NCI-H748 (cell line): Measurements from ENCODE around the gene RPS6KB2.

Source experiments
- DNase-seq: peaks from one replicate; lab custom pipeline; 2025; ENCODE audit not compliant: unreplicated experiment; lab: John Stamatoyannopoulos, UW

The RPS6KB2 gene

DNA sequence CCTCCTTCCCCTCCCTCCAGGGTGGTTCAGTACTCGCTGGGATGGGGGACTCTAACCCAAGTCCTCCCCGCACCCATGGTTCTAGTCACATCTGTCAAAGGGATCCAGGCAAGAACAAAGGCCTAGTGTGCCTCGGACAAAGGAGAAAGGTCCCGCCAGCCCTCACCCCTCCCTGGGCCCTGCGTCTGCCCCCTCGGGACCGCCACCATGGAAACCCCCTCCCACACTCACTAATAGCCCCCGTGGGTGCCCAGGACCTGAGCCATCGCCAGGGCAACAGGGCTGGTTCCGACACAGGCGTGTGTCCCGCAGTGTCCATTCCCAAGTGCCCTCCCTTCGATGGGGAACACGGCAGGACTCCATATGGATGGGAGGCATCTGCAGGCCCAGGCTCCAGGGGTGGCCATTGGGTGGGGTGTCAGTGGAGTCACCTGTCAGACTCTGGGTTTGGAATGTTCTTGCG lies 17.9 kb upstream of the RPS6KB2 start:
- DNase-seq: no peak

DNA sequence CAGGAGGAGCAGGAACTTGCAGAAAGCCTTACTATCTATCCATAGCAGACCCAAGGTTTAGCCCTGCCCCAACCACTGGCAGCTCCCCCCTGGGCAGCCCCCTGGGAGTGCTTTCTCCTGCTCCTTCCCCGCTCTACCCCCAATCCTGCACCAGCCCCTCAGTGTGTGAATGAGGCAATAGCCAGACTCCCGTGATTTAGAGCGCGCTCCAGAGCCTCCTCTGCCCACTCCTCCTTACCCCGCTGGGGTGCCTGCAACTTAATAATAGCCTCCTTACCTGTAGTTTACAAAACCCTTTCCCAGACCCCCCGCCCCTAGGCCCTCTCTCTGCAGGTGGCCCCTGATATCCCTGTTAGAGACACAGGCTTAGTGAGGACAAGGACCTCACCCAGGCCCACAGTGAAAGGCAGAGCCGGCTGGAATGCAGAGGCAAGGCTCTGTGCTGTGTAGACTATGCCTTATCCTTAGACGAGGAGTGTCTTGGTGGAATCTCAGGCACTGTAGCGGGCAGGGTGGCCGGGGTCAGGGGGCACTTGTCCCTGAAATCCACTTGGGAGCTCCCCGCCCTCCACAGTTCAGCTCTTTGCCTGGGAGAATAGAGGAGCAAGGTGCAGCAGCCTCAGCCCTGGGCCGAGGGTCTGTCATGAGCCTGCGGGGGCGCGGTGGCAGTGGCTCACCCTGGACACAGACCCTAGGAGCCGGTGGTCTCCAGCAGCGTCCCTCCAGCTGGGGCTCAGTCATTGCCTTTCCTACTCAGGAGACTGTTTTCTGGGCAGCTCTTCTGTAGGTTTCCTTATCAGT lies 17.1 kb upstream of the RPS6KB2 start:
- no peak for DNase-seq

DNA sequence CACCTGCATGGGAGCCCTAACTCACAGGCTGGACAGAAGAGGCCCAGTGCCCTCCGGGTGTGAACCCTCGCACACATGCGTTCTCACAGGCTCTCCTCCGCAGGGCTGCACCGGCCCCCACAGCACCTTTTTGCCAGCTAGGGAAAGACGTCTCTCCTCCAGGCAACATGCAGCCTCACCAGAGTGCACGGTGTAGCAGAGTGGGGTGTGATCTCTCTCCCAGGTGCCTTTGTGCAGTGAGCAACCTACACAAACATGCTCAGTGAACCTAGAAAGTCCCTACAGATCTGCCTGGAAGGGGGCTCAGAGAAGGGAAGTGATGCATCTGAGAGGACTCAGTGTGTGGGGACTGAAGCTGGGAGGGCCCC lies 16.5 kb upstream of the RPS6KB2 start:
- no peak for DNase-seq

DNA sequence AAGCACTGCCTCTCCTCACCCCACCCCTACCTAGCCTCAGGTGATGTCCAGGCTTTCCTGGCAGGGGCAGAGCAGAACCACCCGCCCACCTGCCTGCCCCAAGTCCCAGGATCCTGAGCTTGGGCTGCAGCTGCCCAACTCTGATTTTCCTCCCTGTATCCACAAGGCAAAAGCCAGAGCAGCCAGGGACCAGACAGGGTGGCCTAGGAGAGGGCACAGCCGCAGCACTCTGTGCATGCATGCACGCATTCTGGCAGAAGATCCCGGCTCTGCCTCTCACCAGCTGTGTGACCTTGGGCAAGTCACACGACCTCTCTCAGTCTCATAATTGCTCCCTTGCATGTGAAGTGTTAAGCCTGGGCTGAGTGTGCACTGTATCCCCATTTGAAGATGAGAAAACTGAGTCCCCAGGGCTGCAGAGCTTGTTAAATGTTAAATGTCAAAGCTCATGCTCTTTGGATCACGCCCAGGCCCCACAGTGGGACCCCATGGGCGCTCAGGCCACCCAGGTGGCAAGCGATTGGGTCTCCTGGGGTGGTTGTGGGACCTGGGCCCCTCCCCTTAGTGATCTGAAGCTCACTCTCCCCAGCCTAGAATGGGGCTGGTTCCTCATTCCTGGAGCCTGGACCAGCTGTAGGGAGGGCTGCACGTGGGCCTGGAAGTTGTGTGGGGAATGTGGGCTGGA lies 15.7 kb upstream of the RPS6KB2 start:
- DNase-seq: no peak

DNA sequence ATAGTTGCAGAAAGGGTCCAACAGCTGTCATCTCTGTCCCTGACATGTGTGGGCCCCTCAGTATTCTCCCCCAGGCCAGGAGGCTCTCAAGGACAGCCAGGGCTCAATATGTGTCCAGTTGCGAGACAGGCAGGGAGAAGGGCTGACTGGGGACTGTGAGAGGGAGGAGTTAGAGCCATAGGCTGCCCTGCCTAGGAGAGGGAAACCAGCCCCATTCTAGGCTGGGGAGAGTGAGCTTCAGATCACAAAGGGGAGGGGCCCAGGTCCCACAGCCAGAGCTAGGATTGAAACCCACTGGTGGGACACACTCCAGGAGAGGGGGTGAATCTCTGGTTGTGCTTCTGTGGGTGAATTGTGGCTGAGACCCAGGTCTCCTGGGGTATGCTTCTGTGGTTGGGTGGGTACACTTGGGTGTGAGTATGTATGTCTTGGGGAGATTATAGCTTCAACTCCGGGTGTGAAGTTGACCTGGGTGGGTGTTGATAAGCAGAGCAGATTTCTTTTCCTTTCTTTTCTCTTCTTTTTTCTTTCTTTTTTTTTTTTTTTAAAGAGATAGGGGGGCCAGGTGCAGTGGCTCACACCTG lies 14.9 kb upstream of the RPS6KB2 start:
- no peak for DNase-seq

DNA sequence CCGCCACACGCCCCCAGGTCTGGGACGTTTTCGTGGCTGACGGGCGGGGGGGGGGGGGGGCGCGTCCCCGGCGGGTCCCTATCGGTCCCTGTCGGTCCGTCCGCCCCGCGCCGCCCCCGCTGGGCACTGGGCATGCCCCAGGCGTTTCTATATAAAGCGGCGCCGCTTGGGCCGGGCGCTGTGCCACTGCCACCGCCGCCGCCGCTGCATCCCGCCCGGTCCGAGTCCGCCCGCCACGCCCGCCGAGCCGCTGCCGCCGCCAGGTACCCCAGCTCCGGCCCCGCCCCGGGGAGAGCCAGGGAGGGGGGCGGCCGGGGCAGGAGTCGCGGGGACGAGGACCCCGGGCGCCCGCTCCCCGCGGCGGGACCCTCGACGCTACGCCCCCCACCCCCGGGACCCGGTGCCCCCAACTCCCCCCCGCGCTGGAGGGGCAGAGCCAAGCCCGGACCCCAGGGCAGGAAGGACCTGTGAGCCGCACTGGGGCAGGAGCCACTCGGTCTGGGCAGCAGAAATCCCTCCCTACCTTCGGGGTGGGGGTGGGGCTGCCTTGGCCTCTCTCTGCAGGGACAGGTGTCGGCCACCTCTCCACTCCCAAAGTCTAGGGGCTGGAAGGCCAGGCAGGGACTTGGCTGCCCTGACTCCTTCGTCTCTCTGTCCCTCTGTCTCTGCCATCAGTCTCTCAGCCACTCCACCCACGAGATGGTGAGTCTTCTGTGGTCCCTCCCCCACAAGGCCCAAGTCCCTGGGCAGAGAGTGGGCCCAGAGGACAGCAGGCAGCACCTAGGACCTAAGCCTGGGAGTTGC lies 12.6 kb upstream of the RPS6KB2 start, which contains the start of gene CARNS1:
Gene CARNS1 (plus strand): TSS at position 178 of the 804 bp plus-strand sequence. CDS start 522 bp downstream, at position 700.
- peak; percentile 44 for DNase-seq

DNA sequence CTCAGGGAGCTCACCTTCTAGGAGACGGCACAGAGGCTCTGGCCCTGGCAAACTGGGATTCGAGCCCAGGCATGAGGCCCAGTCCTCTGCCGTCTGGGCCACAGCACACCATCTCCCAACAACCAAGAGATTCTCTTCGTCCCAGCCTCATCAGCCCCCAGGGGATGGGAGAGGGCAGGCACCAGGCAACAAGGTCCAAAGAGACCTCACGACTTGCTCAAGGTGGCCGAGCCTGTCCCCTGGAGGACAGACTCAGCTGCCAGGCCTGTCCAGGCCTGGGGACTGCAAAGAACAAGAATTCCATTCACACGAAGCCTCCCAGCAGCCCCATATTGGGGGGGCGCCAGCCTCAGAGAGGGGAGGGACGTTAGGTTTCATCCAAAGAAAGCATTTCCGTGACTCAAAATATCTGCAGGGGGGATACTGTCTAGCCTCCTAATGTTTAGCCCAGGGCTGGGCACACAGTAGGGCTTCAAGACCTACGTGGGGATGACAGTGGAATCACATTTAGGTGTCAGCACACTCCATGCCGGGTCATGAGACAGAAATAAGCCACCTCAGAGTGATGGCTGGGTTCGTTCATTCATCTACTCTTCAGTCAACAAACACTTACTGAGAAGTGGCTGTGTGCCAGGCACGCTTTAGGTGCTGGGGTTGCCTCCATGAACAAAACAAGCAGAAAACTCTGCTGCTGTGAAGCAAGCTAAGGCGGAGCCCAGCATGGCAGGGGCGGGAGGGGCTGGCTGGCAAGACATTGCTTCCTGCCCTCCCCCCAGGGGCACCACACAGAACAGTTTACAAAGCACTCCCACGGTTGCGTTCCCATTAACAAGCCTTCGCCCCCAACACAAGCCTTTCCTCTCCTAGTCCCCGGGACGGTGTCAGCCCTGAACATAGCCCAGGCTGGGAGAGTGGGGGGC lies 11.6 kb upstream of the RPS6KB2 start:
- peak; percentile 83 for DNase-seq

DNA sequence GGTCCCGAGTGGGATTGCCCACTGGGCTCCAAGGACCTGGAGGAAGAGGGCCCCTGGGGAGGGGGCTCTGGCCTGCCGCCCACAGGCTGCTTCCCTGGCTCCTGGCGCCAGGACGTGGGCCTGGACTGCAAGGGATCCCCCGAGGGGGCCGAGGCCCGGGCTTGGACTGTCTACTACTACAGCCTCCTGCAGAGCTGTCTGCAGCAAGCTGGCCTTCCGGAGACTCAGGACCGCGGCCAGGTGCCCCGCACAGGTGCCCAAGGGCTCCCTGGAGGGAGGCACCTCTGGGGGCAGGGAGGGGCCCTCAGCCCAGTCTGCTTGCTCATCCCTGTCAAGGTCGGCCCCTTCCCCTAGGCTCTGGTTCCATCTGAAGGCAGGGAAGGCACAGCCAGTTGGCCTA lies 10.9 kb upstream of the RPS6KB2 start:
- DNase-seq: no peak

DNA sequence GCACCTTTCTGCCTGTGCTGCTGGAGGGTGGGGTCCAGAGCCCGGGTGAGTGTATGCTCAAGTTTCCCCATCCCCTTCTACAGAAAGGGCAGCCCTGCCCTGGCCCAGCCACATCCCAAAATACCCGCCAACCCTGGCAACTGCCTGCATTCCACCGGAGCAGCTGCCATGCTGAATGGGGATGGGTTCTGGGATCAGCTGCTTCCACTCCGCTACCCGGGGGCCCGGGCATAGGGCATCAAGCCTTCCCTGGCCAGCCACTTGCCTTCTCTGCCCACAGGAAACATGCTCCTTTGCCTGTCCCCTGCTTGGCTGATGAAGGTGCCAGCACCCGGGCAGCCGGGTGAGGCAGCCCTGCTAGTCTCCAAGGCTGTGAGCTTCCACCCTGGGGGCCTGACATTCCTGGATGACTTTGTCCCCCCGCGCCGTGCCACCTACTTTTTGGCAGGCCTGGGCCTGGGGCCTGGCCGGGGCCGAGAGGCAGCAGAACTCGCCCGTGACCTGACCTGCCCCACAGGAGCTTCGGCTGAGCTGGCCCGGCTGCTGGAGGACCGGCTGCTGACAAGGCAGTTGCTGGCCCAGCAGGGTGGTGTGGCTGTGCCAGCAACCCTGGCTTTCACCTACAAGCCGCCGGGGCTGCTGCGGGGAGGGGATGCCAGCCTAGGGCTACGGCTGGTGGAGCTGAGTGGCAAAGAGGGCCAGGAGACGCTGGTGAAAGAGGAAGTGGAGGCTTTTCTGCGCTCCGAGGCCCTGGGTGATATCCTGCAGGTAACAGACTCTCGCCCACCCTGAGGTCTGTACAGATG lies 9.6 kb upstream of the RPS6KB2 start:
- no peak for DNase-seq

DNA sequence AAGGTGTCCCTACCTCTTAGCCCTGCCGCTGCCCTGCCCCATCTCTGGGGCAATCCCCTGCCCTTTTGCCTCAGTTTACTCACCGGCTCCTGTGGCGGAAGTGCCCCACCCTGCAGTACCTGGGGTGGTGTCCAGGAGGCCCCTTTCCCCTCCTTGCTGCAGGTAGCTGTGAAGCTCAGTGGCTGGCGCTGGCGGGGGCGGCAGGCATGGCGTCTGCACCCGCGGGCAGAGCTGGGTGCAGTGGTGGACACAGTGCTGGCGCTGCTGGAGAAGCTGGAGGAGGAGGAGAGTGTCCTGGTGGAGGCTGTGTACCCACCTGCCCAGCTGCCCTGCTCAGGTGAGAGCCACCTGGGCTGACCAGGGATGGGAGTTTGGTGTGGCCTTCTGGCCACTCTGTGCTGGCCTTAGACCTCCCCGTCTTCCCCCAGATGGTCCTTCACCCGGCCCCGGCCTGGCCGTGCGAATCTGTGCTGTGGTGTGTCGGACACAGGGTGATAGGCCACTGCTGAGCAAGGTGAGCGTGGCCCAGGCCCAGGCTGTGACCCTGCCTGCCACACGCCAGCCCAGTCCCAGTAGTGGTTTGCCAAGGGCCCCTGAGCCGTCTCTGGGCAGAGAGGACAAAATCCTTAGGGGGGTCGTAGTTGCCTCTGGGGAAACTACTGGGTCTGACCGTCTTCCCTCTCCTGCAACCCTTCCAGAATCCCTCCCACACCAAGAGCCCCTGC lies 8.8 kb upstream of the RPS6KB2 start:
- DNase-seq: no peak

DNA sequence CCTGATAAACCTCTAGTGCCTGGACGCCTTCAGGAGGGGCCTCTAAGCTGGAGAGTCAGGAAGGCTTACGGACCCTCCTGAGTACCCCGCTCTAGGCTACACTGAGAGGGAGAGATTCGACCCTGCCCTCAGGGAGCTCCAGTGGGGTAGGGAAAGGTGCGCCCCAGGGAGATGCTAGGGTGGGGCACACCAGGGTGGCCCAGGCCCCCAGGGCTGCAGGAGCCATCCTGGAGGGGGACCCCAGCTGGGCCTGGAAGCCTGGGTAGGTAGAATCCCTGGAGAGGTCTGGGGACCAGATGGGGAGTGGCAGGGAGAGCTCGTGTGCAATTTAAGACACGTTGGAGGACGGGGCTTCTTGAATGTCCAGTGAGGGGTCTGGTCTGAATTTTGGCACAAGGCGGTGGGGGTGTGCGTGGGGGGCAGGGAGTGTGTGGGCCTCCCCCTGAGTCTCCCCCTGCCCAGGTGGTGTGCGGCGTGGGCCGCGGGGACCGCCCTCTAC lies 8.1 kb upstream of the RPS6KB2 start:
- DNase-seq: no peak

DNA sequence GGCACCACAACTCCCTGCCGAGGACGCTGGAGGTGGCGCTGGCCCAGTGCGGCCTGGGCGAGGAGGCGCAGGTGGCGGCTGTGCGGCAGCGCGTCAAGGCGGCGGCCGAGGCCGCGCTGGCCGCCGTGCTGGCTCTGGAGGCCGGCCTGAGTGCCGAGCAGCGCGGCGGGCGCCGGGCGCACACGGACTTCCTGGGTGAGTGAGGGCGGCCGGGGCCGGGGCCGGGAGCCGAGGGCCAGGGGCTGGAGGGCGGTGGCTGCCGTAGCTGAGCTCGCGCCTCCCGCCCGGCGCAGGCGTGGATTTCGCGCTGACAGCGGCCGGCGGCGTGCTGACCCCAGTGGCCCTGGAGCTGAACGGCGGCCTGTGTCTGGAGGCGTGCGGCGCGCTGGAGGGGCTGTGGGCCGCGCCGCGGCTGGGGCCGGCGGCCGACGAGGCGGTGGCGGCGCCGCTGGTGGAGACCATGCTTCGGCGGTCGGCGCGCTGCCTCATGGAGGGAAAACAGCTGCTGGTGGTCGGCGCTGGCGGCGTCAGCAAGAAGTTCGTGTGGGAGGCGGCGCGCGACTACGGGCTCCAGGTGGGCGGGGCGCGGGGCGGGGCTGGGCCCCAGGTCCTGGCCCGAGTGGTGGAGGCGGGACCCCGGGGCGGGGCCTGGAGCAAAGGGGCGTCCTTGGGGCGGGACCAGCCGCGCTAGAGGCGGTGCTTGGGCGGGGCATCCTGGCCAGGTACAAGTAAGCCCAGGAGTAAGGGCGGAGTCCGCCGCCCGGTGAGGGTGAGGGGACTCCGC lies 7.5 kb upstream of the RPS6KB2 start:
- peak; percentile 92 for DNase-seq

DNA sequence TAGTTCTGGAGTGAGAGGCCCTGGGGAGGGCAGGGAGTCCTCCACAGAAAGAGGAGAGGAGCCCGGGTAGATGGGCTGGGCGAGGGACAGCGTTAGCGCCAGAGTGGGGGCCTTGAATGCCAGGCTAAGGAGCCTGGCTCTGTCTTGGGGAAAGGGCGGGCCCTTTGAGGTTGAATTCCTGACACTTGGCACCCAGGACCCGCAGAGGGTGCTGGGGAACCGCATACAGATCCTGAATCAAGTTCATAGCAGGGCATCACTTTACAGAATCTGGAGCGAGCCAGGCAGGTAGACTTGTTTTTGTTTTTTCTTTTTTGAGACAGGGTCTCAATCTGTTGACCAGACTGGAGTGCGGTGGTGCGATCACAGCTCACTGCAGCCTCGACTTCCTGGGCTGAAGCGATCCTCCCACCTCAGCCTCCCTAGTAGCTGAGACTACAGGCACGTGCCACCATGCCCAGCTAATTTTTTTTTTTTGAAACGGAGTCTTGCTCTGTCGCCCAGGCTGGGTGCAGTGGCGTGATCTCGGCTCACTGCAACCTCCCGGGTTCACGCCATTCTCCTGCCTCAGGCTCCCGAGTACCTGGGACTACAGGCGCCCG lies 6.8 kb upstream of the RPS6KB2 start:
- DNase-seq: no peak

DNA sequence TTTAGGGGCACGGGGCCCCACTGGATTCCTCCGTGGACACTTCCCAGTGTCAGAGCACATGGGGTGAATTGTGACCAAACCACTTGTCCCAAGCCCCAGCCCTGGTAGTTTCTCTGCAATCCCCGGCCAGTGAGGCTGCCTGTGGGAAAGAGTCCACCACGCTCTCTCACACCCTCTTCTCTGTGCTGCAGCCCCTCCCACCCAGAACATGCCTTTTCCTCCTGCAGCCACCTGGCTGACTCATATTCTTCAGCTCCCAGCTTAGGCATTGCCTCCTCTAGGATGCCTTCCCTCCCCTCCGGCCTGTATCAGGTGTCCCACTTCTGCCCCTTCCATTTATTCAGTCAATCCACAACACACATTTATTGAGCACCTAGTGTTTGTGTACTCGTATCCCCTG lies 5.4 kb upstream of the RPS6KB2 start:
- DNase-seq: no peak

DNA sequence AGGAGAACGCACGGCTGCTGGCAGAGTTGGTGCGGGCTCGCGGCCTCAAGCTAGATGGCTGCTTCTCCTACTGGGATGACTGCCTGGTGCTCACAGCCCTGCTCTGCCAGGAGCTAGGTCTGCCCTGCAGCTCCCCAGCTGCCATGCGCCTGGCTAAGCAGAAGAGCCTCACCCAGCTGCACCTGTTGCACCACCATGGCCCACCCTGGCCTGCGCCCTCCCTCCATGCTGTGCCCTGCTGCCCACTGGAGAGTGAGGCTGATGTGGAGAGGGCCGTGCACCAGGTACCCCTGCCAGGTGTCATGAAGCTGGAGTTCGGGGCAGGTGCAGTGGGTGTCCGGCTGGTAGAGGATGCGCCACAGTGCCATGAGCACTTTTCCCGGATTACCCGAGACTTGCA lies 4.8 kb upstream of the RPS6KB2 start:
- no peak for DNase-seq

DNA sequence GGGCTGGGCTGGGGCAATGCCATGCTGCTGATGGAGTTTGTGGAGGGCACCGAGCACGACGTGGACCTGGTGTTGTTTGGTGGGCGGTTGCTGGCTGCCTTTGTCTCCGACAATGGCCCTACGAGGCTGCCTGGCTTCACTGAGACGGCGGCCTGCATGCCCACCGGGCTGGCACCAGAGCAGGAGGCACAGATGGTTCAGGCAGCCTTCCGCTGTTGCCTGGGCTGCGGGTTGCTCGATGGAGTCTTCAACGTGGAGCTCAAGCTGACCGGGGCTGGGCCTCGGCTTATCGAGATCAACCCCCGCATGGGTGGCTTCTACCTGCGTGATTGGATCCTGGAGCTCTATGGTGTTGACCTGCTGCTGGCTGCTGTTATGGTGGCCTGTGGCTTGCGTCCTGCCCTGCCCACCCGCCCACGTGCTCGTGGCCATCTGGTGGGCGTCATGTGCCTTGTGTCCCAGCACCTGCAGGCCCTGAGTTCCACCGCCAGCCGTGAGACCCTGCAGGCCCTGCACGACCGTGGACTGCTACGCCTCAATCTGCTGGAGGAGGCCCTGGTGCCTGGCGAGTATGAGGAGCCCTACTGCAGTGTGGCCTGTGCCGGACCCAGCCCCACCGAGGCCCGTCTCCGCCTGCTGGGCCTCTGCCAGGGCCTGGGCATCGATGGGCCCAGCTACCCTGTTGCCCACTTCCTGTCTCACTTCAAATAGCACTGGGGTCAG lies 4.2 kb upstream of the RPS6KB2 start:
- no peak for DNase-seq
